Natural killer cell (primary cell): ENCODE measurements around the gene MARF1. TPM values are rescaled to one million over a fixed set of nuclear protein-coding genes. Genes with fewer than 3 reads are reported as not detected.
A peak's percentile ranks its signal among the peaks of the same experiment; 100 is the strongest.
"Not testable (repeated sequence)": the region's sequence is repeated elsewhere in the genome, so short reads cannot be mapped to it uniquely, and the experiment has no call there.

Experiments
- ATAC-seq, 3 donors: fragments of 150-1000 bp in 2 of 3; fragments of 200-7000 bp in 1 of 3; cut with Tn5 transposase; 1 replicate in 1 of 3; 2 replicates in 2 of 3; pipeline ENCODE4 v1.10.0; 2021; ENCODE audit warnings: mild to moderate bottlenecking in 2 of 3, moderate library complexity in 2 of 3
- DNase-seq, 2 donors: peaks; one replicate each; pipeline versions ENCODE4 v3.0.0 to v3.0.0-alpha.2; 2013 to 2021; ENCODE audit warnings: mixed read lengths in 1 of 2
- H3K27ac ChIP-seq: one replicate; pipeline ENCODE4 v1.5.1; 2013; ENCODE audit warnings: mild to moderate bottlenecking, low read length
- H3K27me3 ChIP-seq: one replicate; pipeline ENCODE4 v1.6.1; 2013; ENCODE audit warnings: low read length; ENCODE audit not compliant: control insufficient read depth, insufficient read depth
- H3K36me3 ChIP-seq: one replicate; pipeline ENCODE4 v1.6.1; 2013; ENCODE audit warnings: low read length; ENCODE audit not compliant: control insufficient read depth, insufficient read depth
- H3K4me1 ChIP-seq: one replicate; pipeline ENCODE4 v1.6.1; 2013; ENCODE audit warnings: low read length; ENCODE audit not compliant: control insufficient read depth, insufficient read depth
- H3K4me3 ChIP-seq: one replicate; pipeline ENCODE4 v1.5.1; 2013; ENCODE audit warnings: low read length
- H3K9me3 ChIP-seq: one replicate; pipeline ENCODE4 v1.6.1; 2013; ENCODE audit warnings: low read length; ENCODE audit not compliant: control insufficient read depth, insufficient read depth
- H3K27ac Mint-ChIP-seq, 2 donors: one replicate each; pipeline ENCODE4 v1.8.0; 2022; ENCODE audit warnings: mild to moderate bottlenecking in 2 of 2, mixed read lengths in 2 of 2, moderate library complexity in 1 of 2
- H3K27me3 Mint-ChIP-seq, 2 donors: one replicate each; pipeline ENCODE4 v1.8.0; 2022; ENCODE audit warnings: low read depth in 2 of 2, mixed read lengths in 2 of 2
- H3K36me3 Mint-ChIP-seq: one replicate; pipeline ENCODE4 v1.8.0; 2022; ENCODE audit warnings: mixed read lengths
- H3K4me1 Mint-ChIP-seq, 2 donors: one replicate each; pipeline ENCODE4 v1.8.0; 2022; ENCODE audit warnings: mixed read lengths in 2 of 2
- H3K4me3 Mint-ChIP-seq: one replicate; pipeline ENCODE4 v1.8.0; 2022; ENCODE audit warnings: mild to moderate bottlenecking, moderate library complexity, mixed read lengths
- H3K9me3 Mint-ChIP-seq, 2 donors: one replicate each; pipeline ENCODE4 v1.8.0; 2022; ENCODE audit warnings: mixed read lengths in 2 of 2
- whole genome bisulfite sequencing: methylation state at CpG from one replicate; pipeline ENCODE4 v1.1.7; 2013; ENCODE audit warnings: missing lambda C conversion rate; ENCODE audit not compliant: insufficient coverage; 5-methylcytosine and 5-hydroxymethylcytosine counted together
- intact Hi-C: fragments of 100-400 bp; cut with micrococcal nuclease; formaldehyde crosslinking; loops from one replicate; pipeline ENCODE4 v1.14.2; 2022
- total RNA-seq, 4 donors: library from RNA; stranded (reverse); fragments of 120-200 nt in 1 of 4; gene quantifications; one replicate each; pipeline versions ENCODE4 v1.2.3 to v1.2.4, GENCODE V29; 2013 to 2022
- TF ChIP-seq, protein P1 (sequence below): fragments of 200-600 bp; IDR thresholded peaks from one replicate; pipeline ENCODE4 v1.8.0; 2022; ENCODE audit warnings: antibody characterized with exemption

The MARF1 gene, protein sequence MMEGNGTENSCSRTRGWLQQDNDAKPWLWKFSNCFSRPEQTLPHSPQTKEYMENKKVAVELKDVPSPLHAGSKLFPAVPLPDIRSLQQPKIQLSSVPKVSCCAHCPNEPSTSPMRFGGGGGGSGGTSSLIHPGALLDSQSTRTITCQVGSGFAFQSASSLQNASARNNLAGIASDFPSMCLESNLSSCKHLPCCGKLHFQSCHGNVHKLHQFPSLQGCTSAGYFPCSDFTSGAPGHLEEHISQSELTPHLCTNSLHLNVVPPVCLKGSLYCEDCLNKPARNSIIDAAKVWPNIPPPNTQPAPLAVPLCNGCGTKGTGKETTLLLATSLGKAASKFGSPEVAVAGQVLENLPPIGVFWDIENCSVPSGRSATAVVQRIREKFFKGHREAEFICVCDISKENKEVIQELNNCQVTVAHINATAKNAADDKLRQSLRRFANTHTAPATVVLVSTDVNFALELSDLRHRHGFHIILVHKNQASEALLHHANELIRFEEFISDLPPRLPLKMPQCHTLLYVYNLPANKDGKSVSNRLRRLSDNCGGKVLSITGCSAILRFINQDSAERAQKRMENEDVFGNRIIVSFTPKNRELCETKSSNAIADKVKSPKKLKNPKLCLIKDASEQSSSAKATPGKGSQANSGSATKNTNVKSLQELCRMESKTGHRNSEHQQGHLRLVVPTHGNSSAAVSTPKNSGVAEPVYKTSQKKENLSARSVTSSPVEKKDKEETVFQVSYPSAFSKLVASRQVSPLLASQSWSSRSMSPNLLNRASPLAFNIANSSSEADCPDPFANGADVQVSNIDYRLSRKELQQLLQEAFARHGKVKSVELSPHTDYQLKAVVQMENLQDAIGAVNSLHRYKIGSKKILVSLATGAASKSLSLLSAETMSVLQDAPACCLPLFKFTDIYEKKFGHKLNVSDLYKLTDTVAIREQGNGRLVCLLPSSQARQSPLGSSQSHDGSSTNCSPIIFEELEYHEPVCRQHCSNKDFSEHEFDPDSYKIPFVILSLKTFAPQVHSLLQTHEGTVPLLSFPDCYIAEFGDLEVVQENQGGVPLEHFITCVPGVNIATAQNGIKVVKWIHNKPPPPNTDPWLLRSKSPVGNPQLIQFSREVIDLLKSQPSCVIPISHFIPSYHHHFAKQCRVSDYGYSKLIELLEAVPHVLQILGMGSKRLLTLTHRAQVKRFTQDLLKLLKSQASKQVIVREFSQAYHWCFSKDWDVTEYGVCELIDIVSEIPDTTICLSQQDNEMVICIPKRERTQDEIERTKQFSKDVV (N-terminal part only)
- 100 to 1,000 TPM; 127 to 149 (median 140) TPM for total RNA-seq
- total RNA-seq (2013), result 81.9 TPM

- Mint-ChIP-seq H3K27me3 (no peaks in the 10 kb centered on the region), H3K4me1 (peaks cover 36 to 38% of the 10 kb centered on the region in 2 donors), H3K36me3 (peaks cover 9% of the 10 kb centered on the region), H3K4me3 (peak within 1 kb of the TSS; percentile 95), H3K9me3 (no peaks in the 10 kb centered on the region), H3K27ac (peak within 1 kb of the TSS; percentile 98 to 99)
- intact Hi-C loops, result loop anchor here (1.0 to 5.0 kb wide), 4 partner anchors 16 to 216 kb away; no protein-coding TSS in a partner anchor
- Histone ChIP-seq H3K27me3 (no peaks in the 10 kb centered on the region), H3K4me3 (peak within 1 kb of the TSS; percentile 98), H3K36me3 (peaks cover 8% of the 10 kb centered on the region), H3K4me1 (peaks cover 8% of the 10 kb centered on the region), H3K9me3 (no peaks in the 10 kb centered on the region), H3K27ac (peak within 1 kb of the TSS; percentile 100)
- ATAC-seq (peak; percentile 87 to 98 (median 90)), DNase-seq (peak; percentile 99 to 100)
- TF ChIP-seq, protein P1, sequence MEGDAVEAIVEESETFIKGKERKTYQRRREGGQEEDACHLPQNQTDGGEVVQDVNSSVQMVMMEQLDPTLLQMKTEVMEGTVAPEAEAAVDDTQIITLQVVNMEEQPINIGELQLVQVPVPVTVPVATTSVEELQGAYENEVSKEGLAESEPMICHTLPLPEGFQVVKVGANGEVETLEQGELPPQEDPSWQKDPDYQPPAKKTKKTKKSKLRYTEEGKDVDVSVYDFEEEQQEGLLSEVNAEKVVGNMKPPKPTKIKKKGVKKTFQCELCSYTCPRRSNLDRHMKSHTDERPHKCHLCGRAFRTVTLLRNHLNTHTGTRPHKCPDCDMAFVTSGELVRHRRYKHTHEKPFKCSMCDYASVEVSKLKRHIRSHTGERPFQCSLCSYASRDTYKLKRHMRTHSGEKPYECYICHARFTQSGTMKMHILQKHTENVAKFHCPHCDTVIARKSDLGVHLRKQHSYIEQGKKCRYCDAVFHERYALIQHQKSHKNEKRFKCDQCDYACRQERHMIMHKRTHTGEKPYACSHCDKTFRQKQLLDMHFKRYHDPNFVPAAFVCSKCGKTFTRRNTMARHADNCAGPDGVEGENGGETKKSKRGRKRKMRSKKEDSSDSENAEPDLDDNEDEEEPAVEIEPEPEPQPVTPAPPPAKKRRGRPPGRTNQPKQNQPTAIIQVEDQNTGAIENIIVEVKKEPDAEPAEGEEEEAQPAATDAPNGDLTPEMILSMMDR, result no peak
- WGBS, result under 1% methylated on average over 57 of the region's 58 CpGs
Observed at GRCh38 chr16:15643048-15643945, at the start of gene MARF1. Gene MARF1 (minus strand): TSS chr16:15643154. CDS start chr16:15639233, 3,921 bp downstream.

- H3K9me3 ChIP-seq, H3K27me3 ChIP-seq, H3K36me3 Mint-ChIP-seq, H3K27ac Mint-ChIP-seq, H3K4me1 Mint-ChIP-seq, DNase-seq, H3K4me3 ChIP-seq, H3K4me3 Mint-ChIP-seq, H3K9me3 Mint-ChIP-seq, H3K4me1 ChIP-seq, intact Hi-C loops, H3K27ac ChIP-seq, H3K27me3 Mint-ChIP-seq, ATAC-seq: not testable (repeated sequence)
- 100% methylated on average over 1 of the region's 1 CpG for WGBS
- peaks cover 90% of the 10 kb centered on the region for H3K36me3 ChIP-seq
Observed at GRCh38 chr16:15692508-15692907, 49.6 kb upstream of the MARF1 start.

GRCh38 chr16:15691046-15691445, 48.1 kb upstream of the MARF1 start:
- intact Hi-C loops, result no loop called here
- H3K4me1 Mint-ChIP-seq, result no peaks in the 10 kb centered on the region
- DNase-seq (no peak), ATAC-seq (no peak)
- H3K27ac Mint-ChIP-seq, result no peak overlapping the region
- Histone ChIP-seq H3K4me1 (no peaks in the 10 kb centered on the region), H3K27ac (no peak overlapping the region), H3K4me3 (no peak overlapping the region), H3K36me3 (peaks cover 89% of the 10 kb centered on the region), H3K9me3 (no peaks in the 10 kb centered on the region), H3K27me3 (no peaks in the 10 kb centered on the region)
- H3K27me3 Mint-ChIP-seq, result no peaks in the 10 kb centered on the region
- TF ChIP-seq, protein P1, result no peak
- no peaks in the 10 kb centered on the region for H3K9me3 Mint-ChIP-seq
- no peak overlapping the region for H3K4me3 Mint-ChIP-seq
- 98% methylated on average over 10 of the region's 10 CpGs for WGBS
- no peaks in the 10 kb centered on the region for H3K36me3 Mint-ChIP-seq
